D341Med (cell line): Measurements from ENCODE around the gene LRRC8A.
"Not testable (repeated sequence)": the region's sequence is repeated elsewhere in the genome, so short reads cannot be mapped to it uniquely, and the experiment has no call there.

Source experiments
- DNase-seq: peaks from one replicate; pipeline ENCODE4 v3.0.0; 2012; ENCODE audit warnings: low spot score

LRRC8A gene

GRCh38 chr9:128881884-128882676, at the start of gene LRRC8A, which contains the start of gene KYAT1:
LRRC8A (plus strand) TSS chr9:128882133; CDS start chr9:128907165, 25,032 bp downstream.
KYAT1 (minus strand) TSS chr9:128881950; CDS start chr9:128845405, 36,545 bp downstream.
- DNase-seq, result peak; percentile 95

- DNase-seq, result no peak
These were observed 48.2 kb upstream of the LRRC8A start for GRCh38 chr9:128833696-128834095.

- DNase-seq, result peak; percentile 14
These were observed 46.4 kb upstream of the LRRC8A start for GRCh38 chr9:128835246-128836210.

GRCh38 chr9:128836509-128837145, 45.3 kb upstream of the LRRC8A start:
- peak; percentile 7 for DNase-seq

GRCh38 chr9:128838338-128838737, 43.6 kb upstream of the LRRC8A start:
- DNase-seq, result peak; percentile 24

- no peak for DNase-seq
These were observed 41.4 kb upstream of the LRRC8A start for GRCh38 chr9:128840524-128840923.

- DNase-seq, result no peak
These were observed 40.0 kb upstream of the LRRC8A start for GRCh38 chr9:128841694-128842492.

GRCh38 chr9:128843171-128843570, 38.8 kb upstream of the LRRC8A start:
- DNase-seq, result not testable (repeated sequence)

GRCh38 chr9:128845186-128845931, 36.6 kb upstream of the LRRC8A start:
- peak; percentile 77 for DNase-seq

- no peak for DNase-seq
These were observed 35.3 kb upstream of the LRRC8A start for GRCh38 chr9:128846680-128847030.

- no peak for DNase-seq
These were observed 34.1 kb upstream of the LRRC8A start for GRCh38 chr9:128847803-128848202.

GRCh38 chr9:128851024-128851423, 30.9 kb upstream of the LRRC8A start:
- DNase-seq, result not testable (repeated sequence)

- not testable (repeated sequence) for DNase-seq
These were observed 29.9 kb upstream of the LRRC8A start for GRCh38 chr9:128851779-128852600.

- not testable (repeated sequence) for DNase-seq
These were observed 29.3 kb upstream of the LRRC8A start for GRCh38 chr9:128852646-128853045.

- DNase-seq, result not testable (repeated sequence)
These were observed 27.5 kb upstream of the LRRC8A start for GRCh38 chr9:128854454-128854853.

- not testable (repeated sequence) for DNase-seq
These were observed 23.5 kb upstream of the LRRC8A start for GRCh38 chr9:128858476-128858875.

GRCh38 chr9:128860937-128861336, 21.0 kb upstream of the LRRC8A start:
- no peak for DNase-seq

- no peak for DNase-seq
These were observed 20.4 kb upstream of the LRRC8A start for GRCh38 chr9:128861501-128861900.

GRCh38 chr9:128862401-128862851, 19.5 kb upstream of the LRRC8A start:
- DNase-seq, result no peak

GRCh38 chr9:128863647-128864046, 18.3 kb upstream of the LRRC8A start:
- DNase-seq, result peak; percentile 89
